HepG2 (cell line): ENCODE results near the gene TMX3. TPM values are rescaled to one million over a fixed set of nuclear protein-coding genes. Genes with fewer than 3 reads are reported as not detected.

ENCODE experiments used
- ATAC-seq: fragments of 200-7000 bp; cut with Tn5 transposase; 3 replicates; pipeline ENCODE4 v1.9.1; 2020; ENCODE audit warnings: mild to moderate bottlenecking, moderate library complexity
- BruUV-seq: library from RNA; stranded (reverse); fragments of 400-500 nt; replicated peaks from 2 replicates; lab custom pipeline; 2021; lab: Mats Ljungman, UMichigan
- CTCF ChIA-PET: fragments of 300-600 bp; formaldehyde crosslinking; extraction: SDS; loops from one replicate; lab custom pipeline; 2021; ENCODE audit warnings: low total read pairs, inconsistent platforms, low intra/inter-chr PET ratio; lab: Yijun Ruan, JAX
- POLR2A ChIA-PET: fragments of 350-600 bp; sonication (Branson Sonifier 250); formaldehyde crosslinking; loops from one replicate; lab custom pipeline; 2020; ENCODE audit warnings: antibody characterized with exemption, inconsistent platforms; lab: Yijun Ruan, JAX
- DNase-seq: peaks from one replicate; pipeline ENCODE4 v3.0.0-alpha.2; 2015; ENCODE audit warnings: low spot score
- FAIRE-seq: peaks from 3 replicates; lab custom pipeline; 2011; peaks lifted over from hg19 to GRCh38; lab: Jason Lieb, UNC
- H2AFZ ChIP-seq: one replicate; pipeline ENCODE4 v1.6.1; 2011; ENCODE audit warnings: low read length, inconsistent platforms
- H3K27ac ChIP-seq: fragments of 300-600 bp; 3 replicates; pipeline ENCODE4 v1.8.0; 2011; ENCODE audit warnings: mixed run types, mild to moderate bottlenecking, mixed read lengths, low read length, inconsistent platforms; ENCODE audit not compliant: insufficient read depth; ENCODE audit errors: extremely low read length
- H3K27me3 ChIP-seq, 2 experiments: fragments of 200-600 bp in 1 of 2; 2 replicates in 1 of 2; 3 replicates in 1 of 2; pipeline versions ENCODE4 v1.6.0 to v1.8.0; 2011; ENCODE audit warnings: low read length in 2 of 2, mild to moderate bottlenecking in 2 of 2, moderate library complexity in 2 of 2, inconsistent platforms in 1 of 2; ENCODE audit not compliant: insufficient read depth in 2 of 2, control insufficient read depth in 1 of 2
- H3K36me3 ChIP-seq, 2 experiments: fragments of 200-600 bp in 1 of 2; replicated peaks in 1 of 2; 2 replicates in 1 of 2; 3 replicates in 1 of 2; pipeline versions ENCODE4 v1.5.1 to v1.8.0; 2011; ENCODE audit warnings: low read length in 2 of 2, inconsistent platforms in 1 of 2; ENCODE audit not compliant: insufficient read depth in 2 of 2, control insufficient read depth in 1 of 2
- H3K4me1 ChIP-seq: 2 replicates; pipeline ENCODE4 v1.5.1; 2012; ENCODE audit warnings: low read length, inconsistent platforms; ENCODE audit not compliant: insufficient read depth
- H3K4me2 ChIP-seq: 2 replicates; pipeline ENCODE4 v1.6.0; 2011; ENCODE audit warnings: low read depth, low read length, inconsistent platforms
- H3K4me3 ChIP-seq, 3 experiments: fragments of 200-600 bp in 1 of 3; sonication (generic), shearing (Covaris generic) in 1 of 3; replicated peaks in 1 of 3; 2 replicates each; pipeline ENCODE4 v1.5.1; 2011 to 2016; ENCODE audit warnings: low read length in 3 of 3, inconsistent platforms in 2 of 3, low read depth in 2 of 3, mild to moderate bottlenecking in 2 of 3, control low read depth in 1 of 3, mixed read lengths in 1 of 3; ENCODE audit not compliant: insufficient read depth in 1 of 3
- H3K79me2 ChIP-seq: one replicate; pipeline ENCODE4 v1.6.1; 2011; ENCODE audit warnings: low read length, inconsistent platforms; ENCODE audit not compliant: insufficient read depth
- H3K9ac ChIP-seq: 2 replicates; pipeline ENCODE4 v1.6.0; 2011; ENCODE audit warnings: mild to moderate bottlenecking, low read depth, low read length, inconsistent platforms; ENCODE audit not compliant: insufficient read depth
- H3K9me3 ChIP-seq: 2 replicates; pipeline ENCODE4 v1.5.1; 2012; ENCODE audit warnings: mild to moderate bottlenecking, low read length
- H4K20me1 ChIP-seq: 2 replicates; pipeline ENCODE4 v1.6.0; 2011; ENCODE audit warnings: inconsistent platforms, mild to moderate bottlenecking, low read length, moderate library complexity; ENCODE audit not compliant: insufficient read depth
- ATF7 ChIP-seq, 2 experiments: fragments of 450-650 bp in 1 of 2; sonication (generic) in 1 of 2; formaldehyde crosslinking in 1 of 2; IDR thresholded peaks; 2 replicates each; pipeline versions ENCODE4 v1.4.0 to v1.6.1; 2016 to 2020; ENCODE audit warnings: antibody characterized with exemption in 1 of 2, mild to moderate bottlenecking in 1 of 2, missing genetic modification reagents in 1 of 2
- CEBPB ChIP-seq: IDR thresholded peaks from 2 replicates; pipeline ENCODE4 v1.6.1; 2011; ENCODE audit warnings: low read depth, low read length, improper control_type of control experiment, borderline replicate concordance
- CREBL2 ChIP-seq: sonication (generic); formaldehyde crosslinking; IDR thresholded peaks from 2 replicates; pipeline ENCODE4 v1.8.1; 2023; ENCODE audit warnings: missing genetic modification reagents, mild to moderate bottlenecking, borderline replicate concordance
- ESRRA ChIP-seq: sonication (generic); formaldehyde crosslinking; IDR thresholded peaks from 2 replicates; pipeline ENCODE4 v1.5.1; 2020; ENCODE audit warnings: mild to moderate bottlenecking, low read depth, missing genetic modification reagents
- HHEX ChIP-seq: IDR thresholded peaks from 2 replicates; pipeline ENCODE4 v1.6.1; 2016; ENCODE audit warnings: control low read depth
- KDM5B ChIP-seq: sonication (generic); formaldehyde crosslinking; IDR thresholded peaks from 2 replicates; pipeline ENCODE4 v1.4.0; 2020; ENCODE audit warnings: missing genetic modification reagents, mild to moderate bottlenecking, borderline replicate concordance
- MED13 ChIP-seq: sonication (generic); formaldehyde crosslinking; IDR thresholded peaks from 2 replicates; pipeline ENCODE4 v1.5.0; 2020; ENCODE audit warnings: missing genetic modification reagents
- NCOA1 ChIP-seq: sonication (generic); formaldehyde crosslinking; IDR thresholded peaks from 2 replicates; pipeline ENCODE4 v1.9.0; 2021; ENCODE audit warnings: missing genetic modification reagents
- NFYB ChIP-seq: sonication (generic); formaldehyde crosslinking; IDR thresholded peaks from 2 replicates; pipeline ENCODE4 v1.4.0; 2020; ENCODE audit warnings: missing genetic modification reagents
- PRDM15 ChIP-seq: sonication (generic); formaldehyde crosslinking; IDR thresholded peaks from 2 replicates; pipeline ENCODE4 v1.4.0; 2020; ENCODE audit warnings: missing genetic modification reagents
- RBFOX2 ChIP-seq: fragments of 200-400 bp; formaldehyde crosslinking; IDR thresholded peaks from 2 replicates; pipeline ENCODE4 v1.6.1; 2017; ENCODE audit warnings: low read depth, mild to moderate bottlenecking, low read length
- TFDP2 ChIP-seq: sonication (generic); formaldehyde crosslinking; IDR thresholded peaks from 2 replicates; pipeline ENCODE4 v1.4.0; 2020; ENCODE audit warnings: missing genetic modification reagents
- ZNF136 ChIP-seq: sonication (generic); formaldehyde crosslinking; IDR thresholded peaks from 2 replicates; pipeline ENCODE4 v1.8.1; 2022; ENCODE audit warnings: low read depth, mild to moderate bottlenecking, moderate library complexity, missing genetic modification reagents
- ZNF460 ChIP-seq: sonication (generic); formaldehyde crosslinking; IDR thresholded peaks from 2 replicates; pipeline ENCODE4 v1.5.1; 2020; ENCODE audit warnings: missing genetic modification reagents, mild to moderate bottlenecking, borderline replicate concordance
- ZNF484 ChIP-seq: sonication (generic); formaldehyde crosslinking; IDR thresholded peaks from 2 replicates; pipeline ENCODE4 v1.5.1; 2020; ENCODE audit warnings: mild to moderate bottlenecking, low read depth, missing genetic modification reagents, borderline replicate concordance
- ZNF552 ChIP-seq: sonication (generic); formaldehyde crosslinking; IDR thresholded peaks from 2 replicates; pipeline ENCODE4 v1.9.0; 2022; ENCODE audit warnings: missing genetic modification reagents, mild to moderate bottlenecking, borderline replicate concordance
- ZSCAN22 ChIP-seq: sonication (generic); formaldehyde crosslinking; IDR thresholded peaks from 2 replicates; pipeline ENCODE4 v1.4.0; 2020; ENCODE audit warnings: mild to moderate bottlenecking, missing genetic modification reagents
- WGBS: methylation state at CpG from one replicate; pipeline ENCODE4 v1.1.6; 2017; ENCODE audit warnings: low lambda C conversion rate; 5-methylcytosine and 5-hydroxymethylcytosine counted together
- in situ Hi-C: cut with HindIII; loops from 2 replicates; pipeline ENCODE4 v1.10.0; 2017; ENCODE audit warnings: low pct_unique_long_range_greater_than_20kb; ENCODE audit not compliant: extremely low pct_ligation_motif_present
- intact Hi-C: fragments of 100-400 bp; cut with micrococcal nuclease; formaldehyde crosslinking; loops from one replicate; pipeline ENCODE4 v1.10.0; 2022; ENCODE audit not compliant: unreplicated experiment
- polyA plus RNA-seq, 8 experiments: library from polyadenylated mRNA; depleted of rRNA in 3 of 8; stranded (reverse) in 7 of 8; unstranded in 1 of 8; fragments of >200 nt; fragmentation: Illumina TruSeq in 4 of 8; extraction: Trizol in 4 of 8; gene quantifications; 2 replicates each; pipeline versions ENCODE4 v1.2.1 to v1.2.3, GENCODE V29; 2011 to 2016; ENCODE audit warnings: low read depth in 4 of 8, missing spikeins in 1 of 8, mixed read lengths in 1 of 8; ENCODE audit not compliant: insufficient read depth in 1 of 8
- total RNA-seq, 5 experiments: library from RNA; depleted of rRNA; stranded (reverse); fragments of >200 nt; fragmentation: Illumina TruSeq; extraction: Trizol; gene quantifications; 2 replicates each; pipeline ENCODE4 v1.2.3, GENCODE V29; 2016; ENCODE audit warnings: low read depth in 1 of 5

The TMX3 gene
- total and polyA plus RNA-seq, 2 of the 13 experiments (the other 11 are each of a cell fraction or from before 2014, with no cell fraction given), result 12.9 to 25.0 TPM

- CTCF ChIA-PET, result no interaction called here
Observed at GRCh38 chr18:68699043-68699442, 15.9 kb downstream of the TMX3 start.

More at GRCh38 chr18:68699043-68699442, 15.9 kb downstream of the TMX3 start:
- no peak overlapping the region for H3K4me2 ChIP-seq
- no peak overlapping the region for H3K9ac ChIP-seq
- peaks cover 4 to 30% of the 10 kb centered on the region in 2 experiments for H3K36me3 ChIP-seq
- intact Hi-C loops (no loop called here), in situ Hi-C loops (no loop called here)
- no peaks in the 10 kb centered on the region for H3K4me1 ChIP-seq
- BruUV-seq, result no TSS peak
- FAIRE-seq, result no peak
- no peak overlapping the region for H2AFZ ChIP-seq
- no peaks in the 10 kb centered on the region for H3K9me3 ChIP-seq
- 100% methylated on average over 1 of the region's 1 CpG for WGBS
- POLR2A ChIA-PET, result no interaction called here
- no peak overlapping the region for H3K4me3 ChIP-seq
- no peak overlapping the region for H3K27ac ChIP-seq
- no peaks in the 10 kb centered on the region for H3K27me3 ChIP-seq
- no peak for TF ChIP-seq CREBL2 (CRISPR knock-in tag)
- TF ChIP-seq ZSCAN22, result no peak
- TF ChIP-seq ZNF136 (CRISPR knock-in tag), result no peak
- TF ChIP-seq HHEX, result no peak
- no peak for TF ChIP-seq PRDM15
- peak; percentile 31; the same call in 1 of the 2 replicates for TF ChIP-seq ATF7 (IDR thresholded peaks at IDR 0.05)
- TF ChIP-seq ATF7 (CRISPR knock-in tag; IDR thresholded peaks at IDR 0.05), result no peak
- TF ChIP-seq NCOA1, result no peak
- TF ChIP-seq TFDP2 (CRISPR knock-in tag), result no peak
- no peak for TF ChIP-seq ZNF484 (CRISPR knock-in tag)
- peak; percentile 65; the same call in 1 of the 2 replicates for TF ChIP-seq CEBPB
- no peak for TF ChIP-seq ZNF552
- TF ChIP-seq ESRRA (CRISPR knock-in tag), result no peak
- TF ChIP-seq NFYB (CRISPR knock-in tag), result no peak
- no peak for TF ChIP-seq KDM5B (CRISPR knock-in tag)
- TF ChIP-seq MED13, result no peak
- TF ChIP-seq RBFOX2, result no peak
- TF ChIP-seq ZNF460 (CRISPR knock-in tag), result no peak
- H4K20me1 ChIP-seq, result no peaks in the 10 kb centered on the region
- DNase-seq, result no peak
- peaks cover 22% of the 10 kb centered on the region for H3K79me2 ChIP-seq
- ATAC-seq, result no peak
